SK-N-SH treated with all-trans-retinoic acid at 6 μM for 48 hours (cell line): ENCODE data around the gene SLC10A3.

ENCODE experiments used
- ATAC-seq: fragments of 200-7000 bp; cut with Tn5 transposase; 3 replicates; pipeline ENCODE4 v1.9.1; 2020; ENCODE audit warnings: mild to moderate bottlenecking, moderate library complexity
- ARNTL ChIP-seq: fragments of 450-650 bp; formaldehyde crosslinking; IDR thresholded peaks from 2 replicates; pipeline ENCODE4 v1.5.0; 2020; ENCODE audit warnings: low read depth, mild to moderate bottlenecking, moderate library complexity, borderline replicate concordance
- CSDC2 ChIP-seq: fragments of 250-450 bp; sonication (Bioruptor Pico); IDR thresholded peaks from 2 replicates; pipeline ENCODE4 v1.5.0; 2020; ENCODE audit warnings: mild to moderate bottlenecking, moderate library complexity
- GLIS3 ChIP-seq: fragments of 250-450 bp; sonication (Bioruptor Pico); IDR thresholded peaks from 2 replicates; pipeline ENCODE4 v1.5.0; 2020; ENCODE audit warnings: mild to moderate bottlenecking, moderate library complexity
- ISL1 ChIP-seq: fragments of 250-450 bp; sonication (Bioruptor Pico); IDR thresholded peaks from 2 replicates; pipeline ENCODE4 v2.1.2; 2022; ENCODE audit warnings: mild to moderate bottlenecking, moderate library complexity
- PPARA ChIP-seq: fragments of 250-450 bp; sonication (Bioruptor Pico); IDR thresholded peaks from 2 replicates; pipeline ENCODE4 v1.5.0; 2020; ENCODE audit warnings: mild to moderate bottlenecking, borderline replicate concordance
- RARB ChIP-seq: fragments of 250-450 bp; sonication (Bioruptor Pico); IDR thresholded peaks from 2 replicates; pipeline ENCODE4 v1.8.0; 2021; ENCODE audit warnings: mild to moderate bottlenecking, moderate library complexity
- SNAI2 ChIP-seq: fragments of 250-450 bp; sonication (Bioruptor Pico); IDR thresholded peaks from 2 replicates; pipeline ENCODE4 v1.5.0; 2020; ENCODE audit warnings: mild to moderate bottlenecking, moderate library complexity
- TCF4 ChIP-seq: fragments of 250-450 bp; sonication (Bioruptor Pico); IDR thresholded peaks from 2 replicates; pipeline ENCODE4 v1.8.0; 2021; ENCODE audit warnings: mild to moderate bottlenecking, moderate library complexity, borderline replicate concordance
- TOX ChIP-seq: fragments of 250-450 bp; sonication (Bioruptor Pico); IDR thresholded peaks from 2 replicates; pipeline ENCODE4 v1.8.0; 2021; ENCODE audit warnings: mild to moderate bottlenecking, moderate library complexity, borderline replicate concordance
- ZC3H10 ChIP-seq: fragments of 250-450 bp; sonication (Bioruptor Pico); IDR thresholded peaks from 2 replicates; pipeline ENCODE4 v1.5.1; 2021; ENCODE audit warnings: mild to moderate bottlenecking, moderate library complexity
- ZFP30 ChIP-seq: fragments of 450-650 bp; formaldehyde crosslinking; IDR thresholded peaks from 2 replicates; pipeline ENCODE4 v1.5.0; 2022; ENCODE audit warnings: mild to moderate bottlenecking, moderate library complexity
- ZNF565 ChIP-seq: fragments of 450-650 bp; formaldehyde crosslinking; conservative IDR thresholded peaks from 2 replicates; pipeline ENCODE4 v1.5.0; 2020; ENCODE audit warnings: low read depth, mild to moderate bottlenecking, moderate library complexity
- ZNF70 ChIP-seq: fragments of 450-650 bp; formaldehyde crosslinking; IDR thresholded peaks from 2 replicates; pipeline ENCODE4 v1.5.0; 2020; ENCODE audit warnings: mild to moderate bottlenecking, moderate library complexity
- TF ChIP-seq, protein P1 (sequence below): fragments of 250-450 bp; sonication (Bioruptor Pico); IDR thresholded peaks from 2 replicates; pipeline ENCODE4 v1.5.1; 2021; ENCODE audit warnings: mild to moderate bottlenecking, moderate library complexity
- TF ChIP-seq, protein P2 (sequence below): fragments of 250-450 bp; sonication (Bioruptor Pico); IDR thresholded peaks from 2 replicates; pipeline ENCODE4 v1.8.0; 2020; ENCODE audit warnings: mild to moderate bottlenecking, moderate library complexity, borderline replicate concordance
- TF ChIP-seq, protein P3 (sequence below): fragments of 250-450 bp; sonication (Bioruptor Pico); IDR thresholded peaks from 2 replicates; pipeline ENCODE4 v1.5.0; 2020; ENCODE audit warnings: mild to moderate bottlenecking, moderate library complexity
- TF ChIP-seq, protein P4 (sequence below): fragments of 250-450 bp; sonication (Bioruptor Pico); IDR thresholded peaks from 2 replicates; pipeline ENCODE4 v1.5.1; 2020; ENCODE audit warnings: low read depth, mild to moderate bottlenecking, moderate library complexity
- TF ChIP-seq, protein P5 (sequence below): fragments of 250-450 bp; sonication (Bioruptor Pico); IDR thresholded peaks from 2 replicates; pipeline ENCODE4 v1.8.0; 2021; ENCODE audit warnings: low read depth, mild to moderate bottlenecking, moderate library complexity, borderline replicate concordance

The SLC10A3 gene

DNA sequence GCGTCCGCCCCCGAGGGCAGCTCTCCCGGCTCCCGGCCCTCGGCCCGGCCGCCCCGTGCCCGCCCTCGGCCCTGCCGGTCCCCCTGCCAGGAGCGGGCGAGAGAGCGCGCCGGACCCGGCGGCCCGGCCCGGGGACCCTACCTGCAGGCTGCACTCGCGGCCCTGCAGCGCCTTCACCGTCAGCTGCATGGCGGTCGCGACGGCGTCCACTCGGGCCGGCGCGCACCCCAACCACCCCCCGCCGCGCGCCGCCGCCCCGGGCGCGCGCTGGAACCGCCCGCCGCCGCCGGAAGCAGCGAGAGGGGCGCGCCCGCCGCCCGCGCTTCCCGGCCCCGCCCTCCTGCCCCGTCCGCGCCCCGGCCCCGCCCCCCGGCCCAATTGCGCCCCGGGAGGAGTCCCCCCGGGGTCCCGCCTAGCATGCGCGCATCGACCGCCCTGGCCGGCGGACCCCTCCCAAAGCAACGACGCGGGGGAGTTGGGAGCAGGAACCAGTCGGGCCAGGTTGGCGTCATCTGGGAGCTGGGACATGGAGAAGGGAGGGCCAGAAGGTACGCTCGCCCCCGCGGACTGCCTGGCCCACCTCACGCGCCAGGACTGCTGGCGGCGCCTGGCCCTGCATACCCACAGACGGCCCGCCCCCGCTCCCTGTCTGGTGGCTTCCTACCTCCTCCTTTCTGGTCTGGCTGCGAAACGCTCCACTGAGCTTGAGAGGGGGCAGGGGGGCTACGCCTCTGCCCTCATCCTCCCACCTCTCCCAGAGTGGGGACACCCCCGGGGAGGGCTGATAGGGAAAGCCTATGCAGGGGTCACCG, 3.8 kb downstream of the SLC10A3 start, which contains the start of gene UBL4A:
UBL4A (minus strand) TSS at position 220 of the 812 bp plus-strand sequence; CDS start at position 189, 31 bp downstream.
- peak; percentile 26 for ATAC-seq
- TF ChIP-seq RARB (CRISPR knock-in tag): no peak
- no peak for TF ChIP-seq ZFP30 (CRISPR knock-in tag)
- TF ChIP-seq ZC3H10 (CRISPR knock-in tag): no peak
- TF ChIP-seq TCF4: no peak
- no peak for TF ChIP-seq ZNF565 (CRISPR knock-in tag)
- no peak for TF ChIP-seq ISL1 (CRISPR knock-in tag)
- no peak for TF ChIP-seq SNAI2 (CRISPR knock-in tag)
- TF ChIP-seq, protein P1, sequence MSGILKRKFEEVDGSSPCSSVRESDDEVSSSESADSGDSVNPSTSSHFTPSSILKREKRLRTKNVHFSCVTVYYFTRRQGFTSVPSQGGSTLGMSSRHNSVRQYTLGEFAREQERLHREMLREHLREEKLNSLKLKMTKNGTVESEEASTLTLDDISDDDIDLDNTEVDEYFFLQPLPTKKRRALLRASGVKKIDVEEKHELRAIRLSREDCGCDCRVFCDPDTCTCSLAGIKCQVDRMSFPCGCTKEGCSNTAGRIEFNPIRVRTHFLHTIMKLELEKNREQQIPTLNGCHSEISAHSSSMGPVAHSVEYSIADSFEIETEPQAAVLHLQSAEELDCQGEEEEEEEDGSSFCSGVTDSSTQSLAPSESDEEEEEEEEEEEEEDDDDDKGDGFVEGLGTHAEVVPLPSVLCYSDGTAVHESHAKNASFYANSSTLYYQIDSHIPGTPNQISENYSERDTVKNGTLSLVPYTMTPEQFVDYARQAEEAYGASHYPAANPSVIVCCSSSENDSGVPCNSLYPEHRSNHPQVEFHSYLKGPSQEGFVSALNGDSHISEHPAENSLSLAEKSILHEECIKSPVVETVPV (CRISPR knock-in tag): no peak
- no peak for TF ChIP-seq GLIS3

DNA sequence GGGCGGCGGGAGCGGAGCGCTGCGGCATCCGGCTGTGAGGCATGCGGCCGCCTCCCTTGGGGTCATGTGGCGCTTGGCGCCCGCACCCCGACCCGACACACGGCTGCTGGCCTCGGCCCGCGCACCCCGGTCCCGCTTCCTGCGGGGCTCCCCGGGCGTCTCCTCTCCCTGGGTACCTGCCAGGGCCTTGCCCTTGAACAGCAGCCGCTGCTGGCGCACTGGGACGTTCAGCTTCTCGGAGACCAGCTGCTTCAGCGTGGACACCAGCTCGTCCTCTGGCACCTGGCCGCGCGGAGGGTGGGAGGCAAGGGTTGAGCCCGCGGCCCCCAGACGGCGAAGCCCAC, 4.4 kb downstream of the SLC10A3 start:
- TF ChIP-seq TOX (CRISPR knock-in tag) (no peak), ZNF70 (CRISPR knock-in tag) (no peak), SNAI2 (CRISPR knock-in tag) (no peak), PPARA (CRISPR knock-in tag) (no peak), TCF4 (no peak), ZNF565 (CRISPR knock-in tag) (no peak), CSDC2 (CRISPR knock-in tag) (no peak), RARB (CRISPR knock-in tag) (no peak), GLIS3 (no peak), ARNTL (CRISPR knock-in tag) (no peak)
- TF ChIP-seq, protein P2, sequence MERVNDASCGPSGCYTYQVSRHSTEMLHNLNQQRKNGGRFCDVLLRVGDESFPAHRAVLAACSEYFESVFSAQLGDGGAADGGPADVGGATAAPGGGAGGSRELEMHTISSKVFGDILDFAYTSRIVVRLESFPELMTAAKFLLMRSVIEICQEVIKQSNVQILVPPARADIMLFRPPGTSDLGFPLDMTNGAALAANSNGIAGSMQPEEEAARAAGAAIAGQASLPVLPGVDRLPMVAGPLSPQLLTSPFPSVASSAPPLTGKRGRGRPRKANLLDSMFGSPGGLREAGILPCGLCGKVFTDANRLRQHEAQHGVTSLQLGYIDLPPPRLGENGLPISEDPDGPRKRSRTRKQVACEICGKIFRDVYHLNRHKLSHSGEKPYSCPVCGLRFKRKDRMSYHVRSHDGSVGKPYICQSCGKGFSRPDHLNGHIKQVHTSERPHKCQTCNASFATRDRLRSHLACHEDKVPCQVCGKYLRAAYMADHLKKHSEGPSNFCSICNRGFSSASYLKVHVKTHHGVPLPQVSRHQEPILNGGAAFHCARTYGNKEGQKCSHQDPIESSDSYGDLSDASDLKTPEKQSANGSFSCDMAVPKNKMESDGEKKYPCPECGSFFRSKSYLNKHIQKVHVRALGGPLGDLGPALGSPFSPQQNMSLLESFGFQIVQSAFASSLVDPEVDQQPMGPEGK (CRISPR knock-in tag): no peak
- TF ChIP-seq, protein P3, sequence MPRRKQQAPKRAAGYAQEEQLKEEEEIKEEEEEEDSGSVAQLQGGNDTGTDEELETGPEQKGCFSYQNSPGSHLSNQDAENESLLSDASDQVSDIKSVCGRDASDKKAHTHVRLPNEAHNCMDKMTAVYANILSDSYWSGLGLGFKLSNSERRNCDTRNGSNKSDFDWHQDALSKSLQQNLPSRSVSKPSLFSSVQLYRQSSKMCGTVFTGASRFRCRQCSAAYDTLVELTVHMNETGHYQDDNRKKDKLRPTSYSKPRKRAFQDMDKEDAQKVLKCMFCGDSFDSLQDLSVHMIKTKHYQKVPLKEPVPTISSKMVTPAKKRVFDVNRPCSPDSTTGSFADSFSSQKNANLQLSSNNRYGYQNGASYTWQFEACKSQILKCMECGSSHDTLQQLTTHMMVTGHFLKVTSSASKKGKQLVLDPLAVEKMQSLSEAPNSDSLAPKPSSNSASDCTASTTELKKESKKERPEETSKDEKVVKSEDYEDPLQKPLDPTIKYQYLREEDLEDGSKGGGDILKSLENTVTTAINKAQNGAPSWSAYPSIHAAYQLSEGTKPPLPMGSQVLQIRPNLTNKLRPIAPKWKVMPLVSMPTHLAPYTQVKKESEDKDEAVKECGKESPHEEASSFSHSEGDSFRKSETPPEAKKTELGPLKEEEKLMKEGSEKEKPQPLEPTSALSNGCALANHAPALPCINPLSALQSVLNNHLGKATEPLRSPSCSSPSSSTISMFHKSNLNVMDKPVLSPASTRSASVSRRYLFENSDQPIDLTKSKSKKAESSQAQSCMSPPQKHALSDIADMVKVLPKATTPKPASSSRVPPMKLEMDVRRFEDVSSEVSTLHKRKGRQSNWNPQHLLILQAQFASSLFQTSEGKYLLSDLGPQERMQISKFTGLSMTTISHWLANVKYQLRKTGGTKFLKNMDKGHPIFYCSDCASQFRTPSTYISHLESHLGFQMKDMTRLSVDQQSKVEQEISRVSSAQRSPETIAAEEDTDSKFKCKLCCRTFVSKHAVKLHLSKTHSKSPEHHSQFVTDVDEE (CRISPR knock-in tag): no peak
- no peak for ATAC-seq

DNA sequence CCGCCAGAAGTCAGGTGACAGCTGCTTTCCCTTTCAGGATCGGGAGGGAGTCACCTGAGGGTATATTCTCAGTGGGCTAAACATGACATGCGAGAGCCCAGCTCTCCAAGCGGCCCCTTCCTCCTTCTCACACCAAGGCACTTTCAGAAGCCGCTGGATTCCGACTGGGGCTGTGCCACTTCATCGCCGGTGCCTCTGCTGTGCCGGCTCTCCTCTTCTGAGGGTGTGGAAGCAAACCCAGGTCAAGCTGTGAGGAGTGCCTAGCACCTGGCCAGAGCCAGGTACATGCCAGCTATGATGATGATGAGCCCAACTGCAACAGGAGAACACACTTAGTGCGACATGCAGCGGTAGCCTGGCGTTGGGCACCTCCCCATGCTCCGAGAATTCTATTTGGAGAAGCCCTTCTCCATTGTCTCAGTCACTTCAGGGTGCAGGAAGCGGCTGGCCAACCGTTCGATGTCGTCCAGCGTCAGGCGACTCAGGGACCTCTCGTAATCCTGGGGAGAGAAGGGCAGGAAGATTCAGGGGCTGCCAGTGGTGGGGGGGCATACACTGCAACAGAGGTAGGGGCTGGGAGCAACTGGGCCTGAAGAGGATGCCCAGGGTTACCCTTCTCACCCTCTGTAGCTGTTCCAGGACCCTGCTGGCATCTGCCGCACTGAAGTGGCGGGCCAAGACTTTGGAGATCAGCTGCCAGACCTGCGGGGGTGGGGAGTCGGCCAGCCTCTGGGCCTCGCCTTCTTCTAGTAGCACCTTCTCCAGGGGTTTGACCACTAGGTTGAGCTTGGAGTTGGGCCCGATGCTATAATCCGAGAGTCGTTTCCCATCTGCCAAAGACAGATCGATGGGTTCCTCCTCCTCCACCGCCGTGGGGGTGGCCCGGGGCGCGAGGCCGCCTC, 5.0 kb downstream of the SLC10A3 start:
- TF ChIP-seq ISL1 (CRISPR knock-in tag): no peak
- no peak for TF ChIP-seq TCF4
- TF ChIP-seq, protein P4, sequence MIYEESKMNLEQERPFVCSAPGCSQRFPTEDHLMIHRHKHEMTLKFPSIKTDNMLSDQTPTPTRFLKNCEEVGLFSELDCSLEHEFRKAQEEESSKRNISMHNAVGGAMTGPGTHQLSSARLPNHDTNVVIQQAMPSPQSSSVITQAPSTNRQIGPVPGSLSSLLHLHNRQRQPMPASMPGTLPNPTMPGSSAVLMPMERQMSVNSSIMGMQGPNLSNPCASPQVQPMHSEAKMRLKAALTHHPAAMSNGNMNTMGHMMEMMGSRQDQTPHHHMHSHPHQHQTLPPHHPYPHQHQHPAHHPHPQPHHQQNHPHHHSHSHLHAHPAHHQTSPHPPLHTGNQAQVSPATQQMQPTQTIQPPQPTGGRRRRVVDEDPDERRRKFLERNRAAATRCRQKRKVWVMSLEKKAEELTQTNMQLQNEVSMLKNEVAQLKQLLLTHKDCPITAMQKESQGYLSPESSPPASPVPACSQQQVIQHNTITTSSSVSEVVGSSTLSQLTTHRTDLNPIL (CRISPR knock-in tag): no peak
- no peak for TF ChIP-seq SNAI2 (CRISPR knock-in tag)
- no peak for TF ChIP-seq TOX (CRISPR knock-in tag)
- TF ChIP-seq, protein P5, sequence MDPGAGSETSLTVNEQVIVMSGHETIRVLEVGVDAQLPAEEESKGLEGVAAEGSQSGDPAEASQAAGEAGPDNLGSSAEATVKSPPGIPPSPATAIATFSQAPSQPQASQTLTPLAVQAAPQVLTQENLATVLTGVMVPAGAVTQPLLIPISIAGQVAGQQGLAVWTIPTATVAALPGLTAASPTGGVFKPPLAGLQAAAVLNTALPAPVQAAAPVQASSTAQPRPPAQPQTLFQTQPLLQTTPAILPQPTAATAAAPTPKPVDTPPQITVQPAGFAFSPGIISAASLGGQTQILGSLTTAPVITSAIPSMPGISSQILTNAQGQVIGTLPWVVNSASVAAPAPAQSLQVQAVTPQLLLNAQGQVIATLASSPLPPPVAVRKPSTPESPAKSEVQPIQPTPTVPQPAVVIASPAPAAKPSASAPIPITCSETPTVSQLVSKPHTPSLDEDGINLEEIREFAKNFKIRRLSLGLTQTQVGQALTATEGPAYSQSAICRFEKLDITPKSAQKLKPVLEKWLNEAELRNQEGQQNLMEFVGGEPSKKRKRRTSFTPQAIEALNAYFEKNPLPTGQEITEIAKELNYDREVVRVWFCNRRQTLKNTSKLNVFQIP (CRISPR knock-in tag): no peak
- TF ChIP-seq RARB (CRISPR knock-in tag): no peak
- TF ChIP-seq, protein P1 (CRISPR knock-in tag): no peak
- no peak for ATAC-seq
